ENCODE measurements around the gene SPATS2L.

Gene SPATS2L

GRCh38 chr2:200300638-200301314, 5.7 kb upstream of the SPATS2L start:
- H3K4me3 ChIP-seq (ENCODE audit: low read depth, low read length): no peak overlapping the region
- TF ChIP-seq, protein P1, sequence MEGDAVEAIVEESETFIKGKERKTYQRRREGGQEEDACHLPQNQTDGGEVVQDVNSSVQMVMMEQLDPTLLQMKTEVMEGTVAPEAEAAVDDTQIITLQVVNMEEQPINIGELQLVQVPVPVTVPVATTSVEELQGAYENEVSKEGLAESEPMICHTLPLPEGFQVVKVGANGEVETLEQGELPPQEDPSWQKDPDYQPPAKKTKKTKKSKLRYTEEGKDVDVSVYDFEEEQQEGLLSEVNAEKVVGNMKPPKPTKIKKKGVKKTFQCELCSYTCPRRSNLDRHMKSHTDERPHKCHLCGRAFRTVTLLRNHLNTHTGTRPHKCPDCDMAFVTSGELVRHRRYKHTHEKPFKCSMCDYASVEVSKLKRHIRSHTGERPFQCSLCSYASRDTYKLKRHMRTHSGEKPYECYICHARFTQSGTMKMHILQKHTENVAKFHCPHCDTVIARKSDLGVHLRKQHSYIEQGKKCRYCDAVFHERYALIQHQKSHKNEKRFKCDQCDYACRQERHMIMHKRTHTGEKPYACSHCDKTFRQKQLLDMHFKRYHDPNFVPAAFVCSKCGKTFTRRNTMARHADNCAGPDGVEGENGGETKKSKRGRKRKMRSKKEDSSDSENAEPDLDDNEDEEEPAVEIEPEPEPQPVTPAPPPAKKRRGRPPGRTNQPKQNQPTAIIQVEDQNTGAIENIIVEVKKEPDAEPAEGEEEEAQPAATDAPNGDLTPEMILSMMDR (IDR thresholded peaks at IDR 0.05; ENCODE audit: control insufficient read depth, extremely low read depth, insufficient read depth): no peak
- no peak for DNase-seq (ENCODE audit: low read depth)

DNA sequence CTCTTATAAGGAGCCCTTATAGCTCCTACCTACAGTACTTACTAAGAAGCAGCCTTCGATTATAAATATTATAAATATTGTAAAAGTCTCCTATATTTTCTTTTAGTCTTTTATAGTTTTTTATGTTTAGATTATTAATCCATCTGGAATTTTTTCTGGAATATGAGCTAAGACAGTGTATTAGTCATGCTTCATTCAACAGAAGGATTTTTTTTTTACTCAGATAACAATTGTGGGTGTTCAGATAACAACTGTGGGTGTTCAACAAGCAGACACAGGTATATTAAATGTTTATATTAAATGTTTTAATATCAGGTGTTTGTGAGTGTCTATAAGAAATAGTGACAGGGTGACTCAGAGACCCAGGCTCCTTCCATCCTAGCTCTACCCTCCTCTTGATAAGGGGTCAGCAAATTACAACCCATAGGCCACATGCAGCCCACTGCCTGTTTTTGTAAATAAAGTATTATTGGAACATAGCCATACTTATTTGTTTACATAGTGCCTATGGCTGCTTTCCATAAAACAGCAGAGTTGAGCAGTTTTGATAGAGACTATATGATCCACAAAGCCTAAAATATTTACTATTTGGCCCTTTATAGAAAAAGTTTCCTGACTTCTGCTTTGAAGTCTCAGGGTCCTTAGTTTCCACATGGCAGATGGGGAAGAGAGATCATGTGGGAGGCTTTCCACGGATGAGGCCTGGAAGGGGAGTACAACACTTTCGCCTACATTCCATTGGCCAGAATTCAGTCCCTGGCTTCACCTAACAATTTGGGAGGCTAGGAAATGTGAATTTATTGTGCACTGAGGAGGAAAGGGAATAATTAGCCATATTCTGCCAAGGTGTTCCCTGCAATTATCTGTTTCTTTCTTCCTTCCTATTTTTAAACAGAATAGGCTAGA, 4.3 kb upstream of the SPATS2L start:
- TF ChIP-seq, protein P1 (IDR thresholded peaks at IDR 0.05; ENCODE audit: control insufficient read depth, extremely low read depth, insufficient read depth): no peak
- no peak overlapping the region for H3K4me3 ChIP-seq (ENCODE audit: low read depth, low read length)
- DNase-seq (ENCODE audit: low read depth): no peak

- no peak overlapping the region for H3K4me3 ChIP-seq (ENCODE audit: low read depth, low read length)
Observed at GRCh38 chr2:200302940-200303727, 3.4 kb upstream of the SPATS2L start.

GRCh38 chr2:200305797-200306195, 697 bp upstream of the SPATS2L start:
- TF ChIP-seq, protein P1 (IDR thresholded peaks at IDR 0.05; ENCODE audit: control insufficient read depth, extremely low read depth, insufficient read depth): no peak
- no peak for DNase-seq (ENCODE audit: low read depth)
- peak overlapping the region; percentile 60 for H3K4me3 ChIP-seq (ENCODE audit: low read depth, low read length)

More at GRCh38 chr2:200302940-200303727, 3.4 kb upstream of the SPATS2L start:
- no peak for DNase-seq (ENCODE audit: low read depth)
- TF ChIP-seq, protein P1 (IDR thresholded peaks at IDR 0.05; ENCODE audit: control insufficient read depth, extremely low read depth, insufficient read depth): no peak

DNA sequence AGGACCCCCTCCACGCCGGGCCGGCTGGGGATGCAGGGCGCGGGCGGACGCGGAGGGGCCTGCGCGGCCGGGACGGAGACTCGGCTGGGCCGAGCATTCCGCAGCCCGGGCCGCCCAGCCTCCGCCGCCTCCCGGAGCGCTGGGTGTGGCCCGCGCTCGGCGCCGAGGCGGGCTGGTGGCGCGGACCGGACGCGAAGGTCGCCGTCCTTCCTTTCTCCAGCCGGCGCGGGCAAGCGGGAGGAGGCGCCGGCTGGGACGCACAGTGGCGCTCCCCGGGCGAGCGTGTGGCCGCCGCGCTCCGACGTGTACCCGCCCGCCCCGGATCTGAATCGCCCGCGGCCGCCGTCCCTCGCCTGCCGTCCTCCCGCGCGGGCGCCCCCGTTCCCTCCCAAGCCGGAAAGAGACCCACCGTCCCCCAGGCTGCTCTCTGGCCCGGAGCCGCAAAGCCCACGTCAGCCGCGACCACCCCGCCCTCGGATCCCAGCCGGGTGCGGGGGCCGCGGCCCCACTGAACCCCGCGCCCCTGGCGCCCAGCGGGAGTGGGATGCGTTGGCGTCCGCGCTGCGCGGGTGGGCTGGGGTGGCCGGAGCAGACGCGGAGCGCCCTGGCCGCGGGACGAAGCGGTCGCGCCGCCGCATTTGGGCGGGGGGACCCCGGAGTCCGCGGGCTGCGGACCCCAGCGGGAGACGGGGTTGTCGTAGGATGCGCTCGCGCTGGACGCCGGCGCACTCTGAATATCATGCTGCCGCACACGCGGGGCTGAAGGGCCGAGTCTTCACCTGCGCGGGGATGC, 634 bp downstream of the SPATS2L start:
- peak overlapping the region; percentile 60 for H3K4me3 ChIP-seq (ENCODE audit: low read depth, low read length)
- TF ChIP-seq, protein P1 (IDR thresholded peaks at IDR 0.05; ENCODE audit: control insufficient read depth, extremely low read depth, insufficient read depth): no peak
- DNase-seq (ENCODE audit: low read depth): no peak

Measured in LNCaP clone FGC (cell line).